Breast epithelium (tissue), 3 donors: ENCODE results near the gene THADA.

Experiments used
- CTCF ChIP-seq, 3 donors: fragments of 450-650 bp; IDR thresholded peaks; one replicate each; pipeline ENCODE4 v1.5.1; 2016 to 2017; ENCODE audit warnings: antibody characterized with exemption in 3 of 3, mild to moderate bottlenecking in 3 of 3, moderate library complexity in 3 of 3
- POLR2A ChIP-seq: fragments of 450-650 bp; IDR thresholded peaks from one replicate; pipeline ENCODE4 v1.6.1; 2016; ENCODE audit warnings: antibody characterized with exemption, mild to moderate bottlenecking, moderate library complexity

GRCh38 chr2:43391878-43392215, 204.0 kb downstream of the THADA start:
- TF ChIP-seq CTCF (IDR thresholded peaks at IDR 0.05) (no peak), POLR2A (no peak)
